H9 (cell line): ENCODE results near the gene GAK. TPM values are rescaled to one million over a fixed set of nuclear protein-coding genes. Genes with fewer than 3 reads are reported as not detected.

Experiments used
- DNase-seq: peaks from one replicate; pipeline ENCODE4 v3.0.0-alpha.2; 2017
- H2AFZ ChIP-seq: one replicate; pipeline ENCODE4 v1.6.1; 2013; ENCODE audit warnings: mild to moderate bottlenecking, low read length, control low read depth, moderate library complexity
- H2AK5ac ChIP-seq: 2 replicates; pipeline ENCODE4 v1.6.1; 2013; ENCODE audit warnings: low read length, control low read depth, mixed read lengths; ENCODE audit not compliant: insufficient read length
- H2BK120ac ChIP-seq: one replicate; pipeline ENCODE4 v1.6.1; 2013; ENCODE audit warnings: low read depth, mild to moderate bottlenecking, low read length, control low read depth, inconsistent platforms; ENCODE audit not compliant: poor library complexity, severe bottlenecking
- H2BK12ac ChIP-seq: 2 replicates; pipeline ENCODE4 v1.6.1; 2013; ENCODE audit warnings: low read length, control low read depth, mixed read lengths, low read depth; ENCODE audit not compliant: insufficient read length
- H2BK15ac ChIP-seq: 2 replicates; pipeline ENCODE4 v1.6.1; 2013; ENCODE audit warnings: low read depth, low read length, control low read depth
- H2BK20ac ChIP-seq: one replicate; pipeline ENCODE4 v1.6.1; 2013; ENCODE audit warnings: low read depth, mild to moderate bottlenecking, low read length, control low read depth, inconsistent platforms; ENCODE audit not compliant: poor library complexity, severe bottlenecking
- H2BK5ac ChIP-seq: 2 replicates; pipeline ENCODE4 v1.6.1; 2013; ENCODE audit warnings: low read length, control low read depth, mixed read lengths; ENCODE audit not compliant: insufficient read length
- H3K14ac ChIP-seq: 2 replicates; pipeline ENCODE4 v1.6.1; 2013; ENCODE audit warnings: low read length, control low read depth; ENCODE audit not compliant: insufficient read depth
- H3K18ac ChIP-seq: 2 replicates; pipeline ENCODE4 v1.6.1; 2013; ENCODE audit warnings: low read depth, mild to moderate bottlenecking, mixed read lengths, low read length, control low read depth; ENCODE audit not compliant: insufficient read length
- H3K23ac ChIP-seq: 2 replicates; pipeline ENCODE4 v1.6.1; 2013; ENCODE audit warnings: low read length, control low read depth, mixed read lengths, low read depth; ENCODE audit not compliant: insufficient read length
- H3K23me2 ChIP-seq: 2 replicates; pipeline ENCODE4 v1.6.1; 2013; ENCODE audit warnings: low read depth, mild to moderate bottlenecking, mixed read lengths, low read length, control low read depth; ENCODE audit not compliant: insufficient read length, poor library complexity, severe bottlenecking
- H3K27ac ChIP-seq: 2 replicates; pipeline ENCODE4 v1.5.1; 2013; ENCODE audit warnings: low read length, control low read depth, mixed read lengths, low read depth; ENCODE audit not compliant: insufficient read length
- H3K27me3 ChIP-seq: 2 replicates; pipeline ENCODE4 v1.6.1; 2013; ENCODE audit warnings: low read length, control low read depth, inconsistent platforms; ENCODE audit not compliant: insufficient read depth
- H3K4ac ChIP-seq: 2 replicates; pipeline ENCODE4 v1.6.1; 2013; ENCODE audit warnings: low read depth, mild to moderate bottlenecking, control low read depth, inconsistent platforms, low read length, moderate library complexity
- H3K4me1 ChIP-seq: 2 replicates; pipeline ENCODE4 v1.6.1; 2013; ENCODE audit warnings: low read length, control low read depth, inconsistent platforms; ENCODE audit not compliant: insufficient read depth
- H3K4me2 ChIP-seq: 2 replicates; pipeline ENCODE4 v1.6.1; 2013; ENCODE audit warnings: low read length, control low read depth, mixed read lengths; ENCODE audit not compliant: insufficient read length, insufficient read depth
- H3K56ac ChIP-seq: 2 replicates; pipeline ENCODE4 v1.6.1; 2013; ENCODE audit warnings: low read depth, mild to moderate bottlenecking, mixed read lengths, low read length, control low read depth; ENCODE audit not compliant: insufficient read length
- H3K79me1 ChIP-seq: 2 replicates; pipeline ENCODE4 v1.6.1; 2013; ENCODE audit warnings: low read depth, mild to moderate bottlenecking, moderate library complexity, low read length, control low read depth, inconsistent platforms; ENCODE audit not compliant: insufficient read depth, poor library complexity, severe bottlenecking
- H3K79me2 ChIP-seq: 2 replicates; pipeline ENCODE4 v1.6.1; 2013; ENCODE audit warnings: low read length, control low read depth, inconsistent platforms; ENCODE audit not compliant: insufficient read depth
- H3K9ac ChIP-seq: 2 replicates; pipeline ENCODE4 v1.6.1; 2013; ENCODE audit warnings: low read length, control low read depth, mixed read lengths; ENCODE audit not compliant: insufficient read length; ENCODE audit errors: extremely low read depth
- H3K9me3 ChIP-seq: one replicate; pipeline ENCODE4 v1.6.1; 2013; ENCODE audit warnings: low read depth, low read length, inconsistent platforms; ENCODE audit not compliant: control insufficient read depth
- H3T11ph ChIP-seq: one replicate; pipeline ENCODE4 v1.6.1; 2013; ENCODE audit warnings: mild to moderate bottlenecking, low read length, control low read depth, inconsistent platforms
- H4K20me1 ChIP-seq: one replicate; pipeline ENCODE4 v1.6.1; 2013; ENCODE audit not compliant: control insufficient read depth, insufficient read length, insufficient read depth
- H4K5ac ChIP-seq: 2 replicates; pipeline ENCODE4 v1.6.1; 2013; ENCODE audit warnings: low read depth, mild to moderate bottlenecking, mixed read lengths, low read length, control low read depth; ENCODE audit not compliant: insufficient read length
- H4K8ac ChIP-seq: replicated peaks from 2 replicates; pipeline ENCODE4 v1.6.1; 2013; ENCODE audit warnings: low read length, control low read depth, mixed read lengths, low read depth; ENCODE audit not compliant: insufficient read length
- H4K91ac ChIP-seq: 2 replicates; pipeline ENCODE4 v1.6.1; 2013; ENCODE audit warnings: low read depth, mild to moderate bottlenecking, moderate library complexity, mixed read lengths, low read length, control low read depth; ENCODE audit not compliant: insufficient read length
- H3K27ac Mint-ChIP-seq, 3 experiments: 2 replicates in 2 of 3; 3 replicates in 1 of 3; pipeline ENCODE4 v1.8.0; 2020 to 2021; ENCODE audit warnings: mixed read lengths in 3 of 3, mild to moderate bottlenecking in 1 of 3, moderate library complexity in 1 of 3
- H3K27me3 Mint-ChIP-seq: 2 replicates; pipeline ENCODE4 v1.8.0; 2021; ENCODE audit warnings: low read depth, mild to moderate bottlenecking, moderate library complexity, mixed read lengths
- H3K36me3 Mint-ChIP-seq, 3 experiments: 2 replicates in 2 of 3; 3 replicates in 1 of 3; pipeline ENCODE4 v1.8.0; 2020 to 2021; ENCODE audit warnings: low read depth in 3 of 3, mixed read lengths in 3 of 3; ENCODE audit not compliant: insufficient read depth in 1 of 3
- H3K4me1 Mint-ChIP-seq, 2 experiments: 2 replicates each; pipeline ENCODE4 v1.8.0; 2020; ENCODE audit warnings: mixed read lengths in 2 of 2
- H3K4me3 Mint-ChIP-seq, 2 experiments: 2 replicates in 1 of 2; 3 replicates in 1 of 2; pipeline ENCODE4 v1.8.0; 2020 to 2021; ENCODE audit warnings: mild to moderate bottlenecking in 2 of 2, mixed read lengths in 2 of 2, moderate library complexity in 1 of 2
- H3K9me3 Mint-ChIP-seq, 2 experiments: 2 replicates in 1 of 2; 3 replicates in 1 of 2; pipeline ENCODE4 v1.8.0; 2020; ENCODE audit warnings: mild to moderate bottlenecking in 2 of 2, mixed read lengths in 2 of 2, moderate library complexity in 1 of 2
- CTCF ChIP-seq: fragments of 200-600 bp; sonication (generic); conservative IDR thresholded peaks from 3 replicates; pipeline ENCODE4 v1.8.0; 2021; ENCODE audit warnings: antibody characterized with exemption, mild to moderate bottlenecking
- WGBS: extraction: QIAGEN DNeasy Blood & Tissue Kit; methylation state at CpG from one replicate; pipeline ENCODE4 v1.1.7; 2013; ENCODE audit warnings: missing lambda C conversion rate, low lambda C conversion rate, mixed read lengths; ENCODE audit not compliant: insufficient read length; ENCODE audit errors: extremely low coverage; 5-methylcytosine and 5-hydroxymethylcytosine counted together
- total RNA-seq: library from RNA; stranded (reverse); gene quantifications from 2 replicates; pipeline ENCODE4 v1.2.1, GENCODE V29; 2021

Gene GAK
- total RNA-seq, 1 experiment from 2014 or later: 80.7 TPM

- Histone ChIP-seq H2BK120ac (no peak overlapping the region), H3K23ac (no peak overlapping the region), H3K27ac (no peak overlapping the region), H3K4me1 (no peaks in the 10 kb centered on the region), H2BK12ac (no peak overlapping the region), H3K79me2 (no peaks in the 10 kb centered on the region), H4K91ac (no peak overlapping the region), H4K20me1 (no peaks in the 10 kb centered on the region), H2BK20ac (no peak overlapping the region), H3K9me3 (no peaks in the 10 kb centered on the region), H3K4ac (no peak overlapping the region), H3K4me2 (no peak overlapping the region), H3K9ac (no peak overlapping the region), H2BK5ac (no peak overlapping the region), H3K56ac (no peak overlapping the region), H4K5ac (no peak overlapping the region), H3T11ph (no peak overlapping the region), H3K27me3 (no peaks in the 10 kb centered on the region), H2BK15ac (no peak overlapping the region), H3K79me1 (no peaks in the 10 kb centered on the region), H4K8ac (no peak overlapping the region), H2AFZ (no peak overlapping the region), H2AK5ac (no peak overlapping the region), H3K18ac (no peak overlapping the region), H3K14ac (no peak overlapping the region), H3K23me2 (no peaks in the 10 kb centered on the region)
- TF ChIP-seq CTCF: no peak
- Mint-ChIP-seq H3K4me1 (peaks cover 6% of the 10 kb centered on the region in 2 experiments), H3K9me3 (peaks cover 0 to 8% of the 10 kb centered on the region in 2 experiments; a peak in 4 of 5 replicates), H3K4me3 (no peak overlapping the region), H3K27ac (peak overlapping the region in 1 of 3 experiments; percentile 53; a peak in 1 of 7 replicates), H3K27me3 (no peaks in the 10 kb centered on the region; the same call in 1 of the 2 replicates), H3K36me3 (peaks cover 15 to 53% (median 44%) of the 10 kb centered on the region in 3 experiments)
- DNase-seq: no peak
- WGBS: no CpG with 5 or more reads among the region's 35 CpGs
Observed at GRCh38 chr4:907691-908425, 24.3 kb downstream of the GAK start.
